ENCODE measurements around the gene RPL32.

GRCh38 chr3:12856626-12857025, 15.3 kb upstream of the RPL32 start:
- no peak for TF ChIP-seq CTCF (tag by site-specific recombination; IDR thresholded peaks at IDR 0.05)
- TF ChIP-seq YY1 (tag by site-specific recombination; IDR thresholded peaks at IDR 0.05): no peak
- TF ChIP-seq KLF7 (tag by site-specific recombination; IDR thresholded peaks at IDR 0.05; ENCODE audit: borderline replicate concordance): no peak
- no peak for TF ChIP-seq ZNF792 (tag by site-specific recombination; IDR thresholded peaks at IDR 0.05)
- TF ChIP-seq, protein P1, sequence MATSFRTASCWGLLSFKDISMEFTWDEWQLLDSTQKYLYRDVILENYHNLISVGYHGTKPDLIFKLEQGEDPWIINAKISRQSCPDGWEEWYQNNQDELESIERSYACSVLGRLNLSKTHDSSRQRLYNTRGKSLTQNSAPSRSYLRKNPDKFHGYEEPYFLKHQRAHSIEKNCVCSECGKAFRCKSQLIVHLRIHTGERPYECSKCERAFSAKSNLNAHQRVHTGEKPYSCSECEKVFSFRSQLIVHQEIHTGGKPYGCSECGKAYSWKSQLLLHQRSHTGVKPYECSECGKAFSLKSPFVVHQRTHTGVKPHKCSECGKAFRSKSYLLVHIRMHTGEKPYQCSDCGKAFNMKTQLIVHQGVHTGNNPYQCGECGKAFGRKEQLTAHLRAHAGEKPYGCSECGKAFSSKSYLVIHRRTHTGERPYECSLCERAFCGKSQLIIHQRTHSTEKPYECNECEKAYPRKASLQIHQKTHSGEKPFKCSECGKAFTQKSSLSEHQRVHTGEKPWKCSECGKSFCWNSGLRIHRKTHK (tag by site-specific recombination; IDR thresholded peaks at IDR 0.05): no peak
